Measurements from ENCODE around the gene DCDC1. TPM values are rescaled to one million over a fixed set of nuclear protein-coding genes. Genes with fewer than 3 reads are reported as not detected.

The DCDC1 gene
- total RNA-seq, 1 donor from 2014 or later, result 2.6 TPM

DNA sequence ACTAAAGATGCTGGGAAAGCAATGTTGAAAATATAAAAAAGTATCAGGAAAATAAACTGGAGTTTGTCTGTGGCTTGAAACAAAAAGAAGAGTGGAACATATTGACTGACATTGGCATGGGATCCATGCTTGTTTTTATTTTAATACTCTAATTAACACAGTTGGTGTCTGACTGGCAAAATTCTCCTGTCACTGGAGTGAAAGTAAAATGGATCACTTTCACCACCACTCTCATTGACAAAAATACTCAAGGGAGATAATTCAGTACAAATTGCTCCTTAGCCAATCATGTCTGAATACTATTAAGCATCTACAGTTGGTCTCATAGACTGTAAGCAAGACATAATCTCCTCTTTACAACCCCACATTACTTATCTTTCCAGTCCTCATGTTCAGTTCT, 101.8 kb downstream of the DCDC1 start:
- Mint-ChIP-seq H3K36me3 (ENCODE audit: low read depth) (peaks cover 11% of the 10 kb centered on the region), H3K4me3 (no peak overlapping the region), H3K9me3 (peaks cover 13% of the 10 kb centered on the region), H3K4me1 (no peaks in the 10 kb centered on the region), H3K27ac (ENCODE audit: unreplicated experiment) (no peak overlapping the region), H3K27me3 (ENCODE audit: low read depth) (no peaks in the 10 kb centered on the region)
- no peak for DNase-seq (ENCODE audit: low read depth, low spot score)
- TF ChIP-seq, protein P1, sequence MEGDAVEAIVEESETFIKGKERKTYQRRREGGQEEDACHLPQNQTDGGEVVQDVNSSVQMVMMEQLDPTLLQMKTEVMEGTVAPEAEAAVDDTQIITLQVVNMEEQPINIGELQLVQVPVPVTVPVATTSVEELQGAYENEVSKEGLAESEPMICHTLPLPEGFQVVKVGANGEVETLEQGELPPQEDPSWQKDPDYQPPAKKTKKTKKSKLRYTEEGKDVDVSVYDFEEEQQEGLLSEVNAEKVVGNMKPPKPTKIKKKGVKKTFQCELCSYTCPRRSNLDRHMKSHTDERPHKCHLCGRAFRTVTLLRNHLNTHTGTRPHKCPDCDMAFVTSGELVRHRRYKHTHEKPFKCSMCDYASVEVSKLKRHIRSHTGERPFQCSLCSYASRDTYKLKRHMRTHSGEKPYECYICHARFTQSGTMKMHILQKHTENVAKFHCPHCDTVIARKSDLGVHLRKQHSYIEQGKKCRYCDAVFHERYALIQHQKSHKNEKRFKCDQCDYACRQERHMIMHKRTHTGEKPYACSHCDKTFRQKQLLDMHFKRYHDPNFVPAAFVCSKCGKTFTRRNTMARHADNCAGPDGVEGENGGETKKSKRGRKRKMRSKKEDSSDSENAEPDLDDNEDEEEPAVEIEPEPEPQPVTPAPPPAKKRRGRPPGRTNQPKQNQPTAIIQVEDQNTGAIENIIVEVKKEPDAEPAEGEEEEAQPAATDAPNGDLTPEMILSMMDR (conservative IDR thresholded peaks at IDR 0.05), result no peak

DNA sequence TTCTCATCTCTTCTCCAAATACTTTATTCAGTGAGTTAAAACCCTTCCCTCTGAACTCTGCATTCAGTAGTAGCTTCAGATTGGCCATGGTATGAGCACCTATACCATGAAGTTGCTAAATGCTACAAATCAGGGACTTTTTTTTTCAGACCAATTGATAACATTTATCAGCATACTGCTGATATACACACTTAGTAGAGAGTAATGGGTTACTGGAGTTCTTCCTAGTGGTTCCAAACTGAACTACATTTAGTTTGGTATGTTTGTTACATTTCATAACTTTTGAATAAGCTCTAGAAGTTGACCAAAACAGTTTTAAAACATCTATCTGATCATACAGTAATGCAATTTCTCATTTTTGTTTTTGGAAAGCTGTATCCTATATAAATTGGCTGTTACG, 104.7 kb downstream of the DCDC1 start:
- DNase-seq (ENCODE audit: low read depth, low spot score), result no peak
- Mint-ChIP-seq H3K9me3 (no peaks in the 10 kb centered on the region), H3K4me1 (no peaks in the 10 kb centered on the region), H3K36me3 (ENCODE audit: low read depth) (no peaks in the 10 kb centered on the region), H3K27ac (ENCODE audit: unreplicated experiment) (no peak overlapping the region), H3K4me3 (no peak overlapping the region), H3K27me3 (ENCODE audit: low read depth) (no peaks in the 10 kb centered on the region)
- TF ChIP-seq, protein P1 (conservative IDR thresholded peaks at IDR 0.05), result no peak

DNA sequence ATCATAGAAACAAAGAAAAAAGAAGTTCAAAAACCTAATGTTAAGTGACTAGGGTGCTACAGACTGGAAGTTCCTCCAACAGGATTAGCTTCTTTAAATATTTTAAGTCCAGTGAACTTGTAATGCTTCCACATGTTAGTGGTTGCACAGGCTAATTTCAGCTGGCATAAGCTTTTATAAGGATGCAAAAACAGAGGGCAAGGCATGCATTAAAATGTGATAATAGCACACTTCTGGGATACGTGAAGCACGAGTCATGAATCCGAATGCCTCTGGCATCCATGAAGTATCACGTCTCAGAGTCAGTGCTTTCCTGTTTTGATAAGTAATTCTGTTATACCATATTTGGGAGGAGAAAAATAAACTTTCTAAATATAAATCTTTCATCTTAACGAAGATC, 106.8 kb downstream of the DCDC1 start:
- Mint-ChIP-seq H3K27me3 (ENCODE audit: low read depth) (no peaks in the 10 kb centered on the region), H3K36me3 (ENCODE audit: low read depth) (no peaks in the 10 kb centered on the region), H3K4me1 (no peaks in the 10 kb centered on the region), H3K4me3 (no peak overlapping the region), H3K27ac (ENCODE audit: unreplicated experiment) (no peak overlapping the region), H3K9me3 (no peaks in the 10 kb centered on the region)
- TF ChIP-seq, protein P1 (conservative IDR thresholded peaks at IDR 0.05), result no peak
- no peak for DNase-seq (ENCODE audit: low read depth, low spot score)

DNA sequence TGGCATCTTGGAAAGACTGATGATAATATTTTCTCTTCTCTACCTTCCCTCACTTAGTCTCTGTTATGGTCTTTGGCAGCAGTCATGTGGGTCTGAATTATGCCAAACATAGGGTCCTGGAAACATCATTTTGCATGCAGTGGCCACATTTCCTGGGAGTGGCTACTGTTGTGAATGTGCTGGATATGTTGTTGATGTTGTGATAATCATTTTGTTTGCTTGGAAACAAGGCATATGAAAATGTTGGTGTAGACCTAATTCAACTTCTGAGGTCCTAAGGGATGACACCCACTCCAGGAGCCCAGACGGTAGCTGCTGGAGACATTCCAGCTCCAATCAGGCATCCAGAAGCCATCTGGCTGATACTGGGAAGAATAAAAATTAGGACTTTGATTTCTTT, 109.7 kb downstream of the DCDC1 start:
- Mint-ChIP-seq H3K4me1 (no peaks in the 10 kb centered on the region), H3K27ac (ENCODE audit: unreplicated experiment) (no peak overlapping the region), H3K27me3 (ENCODE audit: low read depth) (no peaks in the 10 kb centered on the region), H3K4me3 (no peak overlapping the region), H3K9me3 (peaks cover 2% of the 10 kb centered on the region), H3K36me3 (ENCODE audit: low read depth) (no peaks in the 10 kb centered on the region)
- TF ChIP-seq, protein P1 (conservative IDR thresholded peaks at IDR 0.05), result no peak
- no peak for DNase-seq (ENCODE audit: low read depth, low spot score)

DNA sequence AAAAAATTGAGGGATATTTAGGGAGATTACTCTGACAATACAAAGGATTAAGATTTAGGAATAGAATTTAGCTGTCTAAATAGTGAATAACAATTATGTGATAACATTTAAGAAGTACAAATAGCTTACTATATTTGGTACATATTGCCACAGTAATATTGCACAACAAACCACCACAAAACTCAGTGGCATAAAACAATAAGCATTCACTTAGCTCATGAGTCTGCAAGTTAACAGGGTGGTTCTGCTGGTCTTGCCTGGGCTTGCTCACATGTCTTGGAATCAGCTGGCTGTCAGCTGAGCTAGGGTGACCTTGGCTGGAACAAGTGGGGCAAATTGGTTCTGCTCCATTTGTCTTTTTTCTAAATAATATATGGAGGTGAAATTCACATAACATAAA, 115.1 kb downstream of the DCDC1 start:
- Mint-ChIP-seq H3K9me3 (peaks cover 2% of the 10 kb centered on the region), H3K4me3 (no peak overlapping the region), H3K27me3 (ENCODE audit: low read depth) (no peaks in the 10 kb centered on the region)

More for the DNA sequence above, 115.1 kb downstream of the DCDC1 start:
- no peak for DNase-seq (ENCODE audit: low read depth, low spot score)
- TF ChIP-seq, protein P1 (conservative IDR thresholded peaks at IDR 0.05), result no peak
- no peaks in the 10 kb centered on the region for H3K36me3 Mint-ChIP-seq (ENCODE audit: low read depth)
- H3K27ac Mint-ChIP-seq (ENCODE audit: unreplicated experiment), result no peak overlapping the region
- no peaks in the 10 kb centered on the region for H3K4me1 Mint-ChIP-seq
